GM19467 (cell line): Measurements from ENCODE around the gene INTS3.
"Not testable (repeated sequence)": the region's sequence is repeated elsewhere in the genome, so short reads cannot be mapped to it uniquely, and the experiment has no call there.

Source experiments
- ATAC-seq: cut with Tn5 transposase; IDR thresholded peaks from one replicate; pipeline ENCODE4 v1.9.1; 2021; ENCODE audit warnings: mild to moderate bottlenecking, moderate library complexity; ENCODE audit not compliant: unreplicated experiment

INTS3 gene

DNA sequence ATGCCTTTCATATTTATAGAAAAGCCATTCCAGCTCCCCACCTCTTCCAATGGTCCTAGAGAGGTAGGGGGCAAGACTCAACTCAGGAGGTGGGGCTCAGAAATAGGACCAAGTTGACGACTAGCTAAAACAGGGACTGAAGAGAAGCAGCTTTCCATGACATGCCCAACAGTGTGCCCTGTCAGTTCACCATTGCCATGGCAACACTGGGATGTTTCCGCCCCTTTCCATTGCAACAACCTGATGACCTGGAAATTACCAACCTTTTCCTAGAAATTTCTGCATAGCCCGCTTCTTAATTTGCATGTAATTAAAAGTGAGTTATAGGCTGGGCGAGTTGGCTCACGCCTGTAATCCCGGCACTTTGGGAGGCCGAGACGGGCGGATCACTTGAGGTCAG is 22.4 kb upstream of the INTS3 start:
- ATAC-seq, result no peak

- no peak for ATAC-seq
Observed at GRCh38 chr1:153711026-153711425, 16.8 kb upstream of the INTS3 start.

- ATAC-seq, result not testable (repeated sequence)
Observed at GRCh38 chr1:153716211-153716610, 11.6 kb upstream of the INTS3 start.

GRCh38 chr1:153717330-153717729 is 10.5 kb upstream of the INTS3 start:
- ATAC-seq, result no peak

- ATAC-seq, result no peak
Observed at GRCh38 chr1:153723687-153724086, 4.2 kb upstream of the INTS3 start.

- not testable (repeated sequence) for ATAC-seq
Observed at GRCh38 chr1:153724634-153725033, 3.2 kb upstream of the INTS3 start.

DNA sequence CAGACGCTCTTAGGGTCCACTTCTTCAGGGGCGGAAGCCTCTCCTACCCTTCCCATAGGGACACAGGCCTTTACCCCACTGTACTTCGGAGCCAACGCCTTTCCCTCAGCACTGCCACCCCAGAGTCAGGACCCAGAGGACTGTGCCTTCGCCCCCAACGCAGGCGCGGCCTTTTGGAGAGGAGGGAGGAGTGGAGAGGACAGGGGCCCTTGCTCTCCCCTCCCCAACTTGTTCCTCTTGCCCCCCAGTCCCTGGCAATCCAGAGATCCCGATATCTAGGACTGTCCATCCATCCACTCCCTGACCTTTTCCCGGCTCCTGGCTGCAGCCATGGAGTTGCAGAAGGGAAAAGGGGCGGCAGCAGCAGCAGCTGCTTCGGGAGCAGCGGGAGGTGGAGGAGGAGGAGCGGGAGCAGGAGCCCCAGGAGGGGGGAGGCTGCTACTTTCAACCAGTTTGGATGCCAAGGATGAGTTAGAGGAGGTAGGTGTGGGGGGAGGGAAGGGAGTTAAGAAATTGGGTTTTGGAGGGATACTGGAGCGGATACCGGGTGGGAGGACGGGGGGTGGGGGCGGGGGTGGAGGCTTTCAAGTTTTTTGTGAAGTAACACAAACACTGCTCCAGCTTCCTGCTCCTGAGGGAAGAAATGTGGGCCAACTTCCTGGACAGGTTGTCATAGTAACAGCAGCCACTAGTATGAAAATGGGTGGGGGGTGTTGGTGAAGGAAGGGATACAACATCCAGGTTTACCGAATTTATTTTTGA is 636 bp downstream of the INTS3 start:
- no peak for ATAC-seq

DNA sequence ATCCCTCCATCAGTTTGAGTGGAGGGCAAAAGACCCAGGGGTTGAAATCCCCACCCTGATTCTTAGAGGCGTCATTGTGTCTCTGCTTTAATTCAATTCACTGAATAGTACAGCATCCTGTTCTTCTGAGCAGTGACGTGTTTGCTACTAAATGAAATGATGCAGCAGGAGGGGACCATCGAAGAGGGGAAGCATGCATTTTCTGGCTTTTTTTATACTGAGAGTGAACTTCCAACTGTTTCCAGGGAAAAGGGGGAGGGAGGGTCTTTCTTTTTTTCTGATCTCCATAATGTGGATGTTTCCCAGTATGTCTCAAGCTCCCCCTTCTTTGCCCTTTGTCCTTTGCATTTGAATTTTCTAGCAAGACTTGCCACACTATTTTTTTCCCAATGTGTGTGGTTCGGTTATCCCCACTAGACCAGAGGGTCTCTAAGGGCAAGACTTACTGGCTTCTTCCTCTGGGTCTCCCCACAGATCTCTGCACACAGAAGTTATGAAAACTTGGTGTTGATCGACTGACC is 2.7 kb downstream of the INTS3 start:
- ATAC-seq, result no peak

DNA sequence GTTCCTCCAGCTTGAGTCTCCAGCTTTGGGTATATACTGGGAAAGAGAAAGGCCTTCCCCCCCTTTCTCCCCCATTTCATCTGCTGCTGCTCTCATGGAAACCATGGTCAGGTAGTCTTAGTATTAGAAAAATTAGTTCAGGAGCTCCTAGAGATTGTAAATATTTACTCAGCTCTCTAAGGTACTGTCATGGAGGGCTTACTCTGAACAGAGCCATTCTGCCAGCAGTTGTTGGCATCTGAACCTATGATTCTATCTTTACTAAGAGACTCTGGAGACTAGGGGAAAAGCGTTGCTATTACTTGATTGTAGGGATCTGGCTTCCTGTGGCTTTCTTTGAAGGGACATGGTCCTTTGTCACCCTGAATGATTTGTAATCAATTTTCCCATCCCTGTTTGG is 6.1 kb downstream of the INTS3 start:
- no peak for ATAC-seq

- ATAC-seq, result no peak
Observed at GRCh38 chr1:153734396-153735089, 6.7 kb downstream of the INTS3 start.

- no peak for ATAC-seq
Observed at GRCh38 chr1:153735090-153735420, 7.2 kb downstream of the INTS3 start.

GRCh38 chr1:153741986-153742385 is 14.1 kb downstream of the INTS3 start:
- ATAC-seq, result no peak

DNA sequence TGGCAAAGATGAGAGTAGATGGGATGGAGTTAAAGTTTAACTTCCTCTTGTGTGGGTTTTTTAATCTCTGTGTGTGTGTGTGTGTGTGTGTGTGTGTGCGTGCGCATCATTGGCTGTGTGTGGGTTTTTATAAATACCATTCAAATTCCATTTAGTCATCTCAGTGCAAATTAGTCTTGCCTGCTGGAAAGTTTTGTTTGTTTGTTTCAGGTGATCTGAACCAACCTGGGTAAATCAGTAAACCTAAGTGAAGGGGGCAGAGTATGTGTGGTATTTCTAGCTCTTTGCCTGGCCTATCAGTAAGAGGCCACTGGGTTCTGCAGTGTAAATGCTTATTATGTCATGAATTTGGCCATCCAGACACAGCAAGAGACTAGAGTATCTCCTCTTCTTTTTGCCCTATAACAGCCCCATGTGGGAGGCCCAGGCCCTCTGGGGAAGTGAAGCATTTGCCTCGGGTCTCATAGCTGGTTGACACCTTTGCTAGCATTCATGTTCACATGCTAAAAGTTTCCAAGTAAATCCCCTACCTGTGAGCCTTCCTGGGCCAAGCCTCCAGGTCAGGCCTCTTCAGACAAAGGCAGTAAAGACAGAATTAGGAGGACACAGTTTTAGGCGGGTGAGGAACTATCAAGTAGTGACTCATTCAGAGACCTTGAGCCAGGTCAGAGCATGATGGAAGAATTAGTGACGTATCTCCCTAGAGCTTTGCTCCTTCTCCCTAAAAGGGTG is 14.7 kb downstream of the INTS3 start:
- no peak for ATAC-seq

DNA sequence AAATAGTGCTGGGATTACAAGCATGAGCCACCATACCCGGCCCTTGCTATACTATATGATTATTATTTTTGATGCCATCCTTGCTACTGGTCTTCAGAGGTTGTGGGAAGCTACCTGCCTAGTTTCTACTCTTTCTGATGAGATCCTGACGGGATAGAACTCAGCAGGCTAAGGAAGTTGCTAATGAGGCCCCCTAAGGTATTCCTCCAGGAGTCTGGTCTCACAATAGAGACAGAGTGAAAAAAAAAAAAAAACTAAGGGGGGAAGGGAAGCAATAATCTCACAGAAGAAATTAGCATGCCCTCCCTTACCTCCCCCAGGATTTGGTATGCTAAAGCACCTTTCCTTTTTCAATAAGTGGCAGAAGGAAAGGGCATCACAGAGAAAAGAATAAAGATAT is 17.6 kb downstream of the INTS3 start:
- ATAC-seq, result no peak

DNA sequence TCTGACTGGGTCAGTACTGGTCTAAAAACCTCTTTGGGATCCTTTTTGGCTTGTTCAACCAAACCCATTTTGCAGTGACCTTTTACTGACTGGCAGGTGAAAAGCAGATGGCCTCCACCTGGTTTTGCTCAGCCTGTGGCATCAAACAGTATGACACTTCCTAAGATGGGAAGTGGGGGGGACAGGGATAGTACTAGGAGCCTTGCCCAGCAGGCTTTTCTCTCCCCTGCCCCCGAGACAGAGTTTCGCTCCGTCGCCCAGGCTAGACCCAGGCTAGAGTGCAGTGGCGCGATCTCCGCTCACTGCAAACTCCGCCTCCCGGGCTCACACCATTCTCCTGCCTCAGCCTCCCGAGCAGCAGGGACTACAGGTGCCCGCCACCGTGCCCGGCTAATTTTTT is 18.3 kb downstream of the INTS3 start:
- ATAC-seq, result no peak

- ATAC-seq, result no peak
Observed at GRCh38 chr1:153748903-153749302, 21.1 kb downstream of the INTS3 start.

DNA sequence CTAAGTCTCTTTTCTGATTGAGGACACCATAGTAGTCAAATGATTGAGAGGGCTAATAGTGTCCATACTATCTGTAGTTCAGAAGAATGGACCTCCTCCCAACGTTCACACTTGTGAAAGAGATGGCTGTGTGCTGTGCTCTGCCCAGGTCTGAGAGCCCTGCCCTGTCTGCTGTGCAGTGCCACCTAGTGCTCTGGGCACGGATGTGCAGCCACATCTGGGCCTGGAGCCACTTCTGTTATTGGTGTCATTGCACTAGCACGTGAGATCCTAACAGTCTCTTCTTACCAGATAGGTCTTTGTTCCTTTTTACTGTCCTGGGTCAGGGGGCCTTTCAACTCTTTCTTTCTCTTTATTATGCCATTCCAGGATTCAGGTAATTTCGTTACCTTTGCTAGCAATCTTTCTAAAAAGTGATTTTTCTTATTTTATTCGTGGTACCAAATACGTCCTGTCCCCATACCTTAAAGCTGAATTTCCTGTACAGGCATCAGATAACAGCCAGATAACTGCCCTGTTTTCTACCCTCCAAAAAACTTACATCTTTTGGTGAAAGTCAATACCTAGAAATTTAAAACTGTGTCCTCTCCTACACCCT is 21.7 kb downstream of the INTS3 start:
- ATAC-seq, result no peak

- no peak for ATAC-seq
Observed at GRCh38 chr1:153750026-153750995, 22.5 kb downstream of the INTS3 start.

DNA sequence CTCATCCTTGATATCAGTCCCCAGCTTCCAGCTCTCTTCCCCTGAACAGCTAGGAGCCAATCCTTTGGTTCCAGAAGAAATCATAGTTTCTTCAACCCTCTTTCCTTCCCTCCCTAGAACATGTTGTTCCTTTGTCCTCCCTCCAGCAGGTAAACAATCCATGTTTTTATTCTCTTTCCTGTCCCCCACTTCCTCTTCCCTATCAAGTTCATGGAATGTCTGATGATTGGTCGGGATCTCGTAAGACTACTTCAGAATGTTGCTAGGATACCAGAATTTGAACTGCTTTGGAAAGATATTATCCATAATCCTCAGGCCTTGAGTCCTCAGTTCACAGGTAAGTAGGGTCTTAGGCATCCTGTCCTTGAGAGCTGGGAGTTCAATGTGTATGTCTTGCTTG is 24.2 kb downstream of the INTS3 start:
- no peak for ATAC-seq

DNA sequence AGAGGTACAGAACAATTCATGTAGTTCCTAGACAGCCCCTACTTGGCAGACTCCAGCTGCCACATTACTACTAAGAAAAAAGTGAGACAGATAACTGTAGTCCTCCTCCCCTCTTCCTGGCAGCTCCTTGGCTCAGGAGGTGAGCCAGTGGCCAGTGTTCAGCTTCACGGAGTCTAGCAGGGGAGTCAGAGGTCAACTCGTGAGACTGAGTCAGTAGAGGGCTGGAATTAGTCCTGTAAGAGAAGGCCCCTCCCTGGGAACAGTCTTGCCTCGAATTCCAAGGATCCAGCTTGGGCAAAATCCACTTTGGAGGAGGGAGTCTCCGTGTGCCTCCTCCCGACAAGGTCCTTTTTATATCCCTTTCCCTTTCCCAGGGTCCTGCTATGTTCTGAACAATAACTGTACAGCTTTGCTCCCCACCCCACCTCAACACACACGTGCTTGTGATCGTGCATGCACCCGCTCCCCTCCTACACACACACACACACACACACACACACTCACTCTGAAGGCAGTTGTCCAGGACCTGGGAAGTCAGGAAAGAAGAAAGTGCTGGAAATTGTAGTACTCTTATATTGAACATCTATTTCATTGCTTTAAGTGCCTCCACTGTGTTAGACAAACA is 24.8 kb downstream of the INTS3 start:
- ATAC-seq, result no peak
